ENCODE data around the gene EPAS1. TPM values are rescaled to one million over a fixed set of nuclear protein-coding genes. Genes with fewer than 3 reads are reported as not detected.

EPAS1 gene
- total RNA-seq, 1 experiment from 2014 or later: 106 TPM

DNA sequence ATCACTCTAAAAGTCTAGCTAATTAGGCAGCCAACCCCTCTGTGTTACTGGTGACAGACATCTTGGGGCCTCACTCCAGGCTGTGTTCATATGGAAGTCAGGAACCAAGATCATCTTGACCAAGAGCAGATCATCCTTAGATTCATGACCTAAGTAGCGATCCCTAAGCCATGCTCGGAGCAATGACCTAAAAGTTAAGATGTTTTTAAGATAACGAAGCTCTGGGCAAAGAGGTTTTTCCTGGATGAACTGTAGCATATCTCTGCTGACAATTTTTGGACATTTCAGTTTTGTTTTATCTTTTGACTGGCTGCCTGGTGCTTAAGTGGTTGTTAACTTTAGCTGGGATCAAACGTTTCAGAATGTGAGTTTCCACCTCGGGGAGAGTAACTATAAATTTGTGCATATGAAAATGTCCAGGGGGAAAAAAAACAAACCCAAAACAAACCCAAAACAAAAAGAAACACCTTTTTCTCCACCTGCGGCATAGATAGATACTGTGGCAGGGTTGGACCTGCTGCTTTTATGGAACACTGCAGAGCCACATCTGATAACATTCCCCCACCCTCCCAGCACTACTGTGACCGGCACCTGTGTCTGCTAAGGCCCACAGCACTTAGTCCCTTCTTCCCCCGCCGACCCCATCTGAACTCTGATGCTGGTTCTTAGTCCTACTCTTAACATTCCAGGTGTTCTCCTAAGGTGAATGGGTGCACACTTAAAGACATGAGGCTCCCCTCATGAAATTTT is 45.5 kb downstream of the EPAS1 start:
- intact Hi-C loops (cut with micrococcal nuclease; ENCODE audit: unreplicated experiment): no loop called here
- no peaks in the 10 kb centered on the region for H3K27me3 ChIP-seq (ENCODE audit: control insufficient read depth, insufficient read depth, low read length)
- DNase-seq (ENCODE audit: low read depth, low spot score) (no peak), ATAC-seq (no peak)
- CTCF ChIA-PET: no interaction called here
- H3K36me3 ChIP-seq (ENCODE audit: control insufficient read depth, insufficient read depth, low read length): no peaks in the 10 kb centered on the region
- in situ Hi-C loops (cut with HindIII; ENCODE audit: low pct_unique_long_range_greater_than_20kb, low sequenced_read_pairs): no loop called here
- H3K4me3 ChIP-seq (ENCODE audit: low read depth in 2 of 2, low read length in 2 of 2): no peak overlapping the region
- H3K4me1 ChIP-seq (ENCODE audit: control insufficient read depth, insufficient read depth, low read length): peaks cover 10% of the 10 kb centered on the region; the same call in 1 of the 2 replicates
- POLR2A ChIA-PET: no interaction called here
- H3K9me3 ChIP-seq (ENCODE audit: control insufficient read depth, insufficient read depth, low read depth, low read length): no peaks in the 10 kb centered on the region
- TF ChIP-seq, protein P1, sequence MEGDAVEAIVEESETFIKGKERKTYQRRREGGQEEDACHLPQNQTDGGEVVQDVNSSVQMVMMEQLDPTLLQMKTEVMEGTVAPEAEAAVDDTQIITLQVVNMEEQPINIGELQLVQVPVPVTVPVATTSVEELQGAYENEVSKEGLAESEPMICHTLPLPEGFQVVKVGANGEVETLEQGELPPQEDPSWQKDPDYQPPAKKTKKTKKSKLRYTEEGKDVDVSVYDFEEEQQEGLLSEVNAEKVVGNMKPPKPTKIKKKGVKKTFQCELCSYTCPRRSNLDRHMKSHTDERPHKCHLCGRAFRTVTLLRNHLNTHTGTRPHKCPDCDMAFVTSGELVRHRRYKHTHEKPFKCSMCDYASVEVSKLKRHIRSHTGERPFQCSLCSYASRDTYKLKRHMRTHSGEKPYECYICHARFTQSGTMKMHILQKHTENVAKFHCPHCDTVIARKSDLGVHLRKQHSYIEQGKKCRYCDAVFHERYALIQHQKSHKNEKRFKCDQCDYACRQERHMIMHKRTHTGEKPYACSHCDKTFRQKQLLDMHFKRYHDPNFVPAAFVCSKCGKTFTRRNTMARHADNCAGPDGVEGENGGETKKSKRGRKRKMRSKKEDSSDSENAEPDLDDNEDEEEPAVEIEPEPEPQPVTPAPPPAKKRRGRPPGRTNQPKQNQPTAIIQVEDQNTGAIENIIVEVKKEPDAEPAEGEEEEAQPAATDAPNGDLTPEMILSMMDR (IDR thresholded peaks at IDR 0.05): no peak
- TF ChIP-seq, protein P2, sequence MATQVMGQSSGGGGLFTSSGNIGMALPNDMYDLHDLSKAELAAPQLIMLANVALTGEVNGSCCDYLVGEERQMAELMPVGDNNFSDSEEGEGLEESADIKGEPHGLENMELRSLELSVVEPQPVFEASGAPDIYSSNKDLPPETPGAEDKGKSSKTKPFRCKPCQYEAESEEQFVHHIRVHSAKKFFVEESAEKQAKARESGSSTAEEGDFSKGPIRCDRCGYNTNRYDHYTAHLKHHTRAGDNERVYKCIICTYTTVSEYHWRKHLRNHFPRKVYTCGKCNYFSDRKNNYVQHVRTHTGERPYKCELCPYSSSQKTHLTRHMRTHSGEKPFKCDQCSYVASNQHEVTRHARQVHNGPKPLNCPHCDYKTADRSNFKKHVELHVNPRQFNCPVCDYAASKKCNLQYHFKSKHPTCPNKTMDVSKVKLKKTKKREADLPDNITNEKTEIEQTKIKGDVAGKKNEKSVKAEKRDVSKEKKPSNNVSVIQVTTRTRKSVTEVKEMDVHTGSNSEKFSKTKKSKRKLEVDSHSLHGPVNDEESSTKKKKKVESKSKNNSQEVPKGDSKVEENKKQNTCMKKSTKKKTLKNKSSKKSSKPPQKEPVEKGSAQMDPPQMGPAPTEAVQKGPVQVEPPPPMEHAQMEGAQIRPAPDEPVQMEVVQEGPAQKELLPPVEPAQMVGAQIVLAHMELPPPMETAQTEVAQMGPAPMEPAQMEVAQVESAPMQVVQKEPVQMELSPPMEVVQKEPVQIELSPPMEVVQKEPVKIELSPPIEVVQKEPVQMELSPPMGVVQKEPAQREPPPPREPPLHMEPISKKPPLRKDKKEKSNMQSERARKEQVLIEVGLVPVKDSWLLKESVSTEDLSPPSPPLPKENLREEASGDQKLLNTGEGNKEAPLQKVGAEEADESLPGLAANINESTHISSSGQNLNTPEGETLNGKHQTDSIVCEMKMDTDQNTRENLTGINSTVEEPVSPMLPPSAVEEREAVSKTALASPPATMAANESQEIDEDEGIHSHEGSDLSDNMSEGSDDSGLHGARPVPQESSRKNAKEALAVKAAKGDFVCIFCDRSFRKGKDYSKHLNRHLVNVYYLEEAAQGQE (IDR thresholded peaks at IDR 0.05; ENCODE audit: insufficient read depth in 1 of 2, low read depth in 2 of 2, low read length in 1 of 2): no peak
- TF ChIP-seq SIN3A (IDR thresholded peaks at IDR 0.05; ENCODE audit: borderline replicate concordance, insufficient read depth, low read depth, low read length) (no peak), TCF7L2 (IDR thresholded peaks at IDR 0.05; ENCODE audit: low read depth, low read length) (no peak), POLR2AphosphoS5 (IDR thresholded peaks at IDR 0.05; ENCODE audit: low read depth, low read length) (no peak)
- H3K27ac ChIP-seq (ENCODE audit: low read length): no peak overlapping the region
- BruUV-seq (replicated peaks): no TSS peak

DNA sequence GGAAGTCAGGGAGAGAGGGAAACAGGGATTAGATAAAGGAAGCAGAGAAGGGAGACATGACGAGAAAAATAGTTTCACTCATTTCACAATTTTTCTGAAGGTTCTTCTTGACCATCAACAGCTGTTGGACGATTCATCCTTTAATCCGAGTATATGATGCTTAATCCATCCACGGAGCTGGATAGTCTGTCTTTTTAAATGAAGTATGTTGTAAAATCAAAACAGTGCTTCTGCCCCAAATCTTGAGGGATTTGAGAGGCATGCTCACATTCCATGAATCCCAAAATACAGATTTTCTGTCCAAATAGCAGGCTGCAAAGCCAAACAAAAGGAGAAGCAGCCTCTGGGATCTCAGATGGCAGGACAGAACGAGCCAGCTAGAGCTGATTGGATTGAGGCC is 47.5 kb downstream of the EPAS1 start:
- Histone ChIP-seq H3K9me3 (ENCODE audit: control insufficient read depth, insufficient read depth, low read depth, low read length) (no peaks in the 10 kb centered on the region), H3K27me3 (ENCODE audit: control insufficient read depth, insufficient read depth, low read length) (no peaks in the 10 kb centered on the region), H3K4me3 (ENCODE audit: low read depth in 2 of 2, low read length in 2 of 2) (no peak overlapping the region), H3K4me1 (ENCODE audit: control insufficient read depth, insufficient read depth, low read length) (peaks cover 6% of the 10 kb centered on the region; the same call in 1 of the 2 replicates), H3K36me3 (ENCODE audit: control insufficient read depth, insufficient read depth, low read length) (no peaks in the 10 kb centered on the region), H3K27ac (ENCODE audit: low read length) (no peak overlapping the region)
- BruUV-seq (replicated peaks): no TSS peak
- TF ChIP-seq TCF7L2 (IDR thresholded peaks at IDR 0.05; ENCODE audit: low read depth, low read length) (no peak), POLR2AphosphoS5 (IDR thresholded peaks at IDR 0.05; ENCODE audit: low read depth, low read length) (no peak), SIN3A (IDR thresholded peaks at IDR 0.05; ENCODE audit: borderline replicate concordance, insufficient read depth, low read depth, low read length) (no peak)
- TF ChIP-seq, protein P2 (IDR thresholded peaks at IDR 0.05; ENCODE audit: insufficient read depth in 1 of 2, low read depth in 2 of 2, low read length in 1 of 2): no peak
- TF ChIP-seq, protein P1 (IDR thresholded peaks at IDR 0.05): no peak
- intact Hi-C loops (cut with micrococcal nuclease; ENCODE audit: unreplicated experiment): no loop called here
- in situ Hi-C loops (cut with HindIII; ENCODE audit: low pct_unique_long_range_greater_than_20kb, low sequenced_read_pairs): no loop called here
- ChIA-PET POLR2A (no interaction called here), CTCF (no interaction called here)
- ATAC-seq (no peak), DNase-seq (ENCODE audit: low read depth, low spot score) (no peak)

Measured in Panc1 (cell line).